T47D (cell line): ENCODE data around the gene C11orf71.

Experiments
- DNase-seq, 2 experiments: peaks; one replicate each; pipeline versions ENCODE4 v3.0.0 to v3.0.0-alpha.2; 2011 to 2012; ENCODE audit warnings: low read depth in 1 of 2, low spot score in 1 of 2
- JUND ChIP-seq: IDR thresholded peaks from 2 replicates; pipeline ENCODE4 v1.6.1; 2012; ENCODE audit warnings: low read depth
- in situ Hi-C: cut with HindIII; loops from 2 replicates; pipeline ENCODE4 v1.10.0; 2016; ENCODE audit warnings: low sequenced_read_pairs, low pct_unique_long_range_greater_than_20kb

Gene C11orf71

GRCh38 chr11:114433376-114433775 lies 33.1 kb upstream of the C11orf71 start:
- TF ChIP-seq JUND: no peak
- in situ Hi-C loops: no loop called here
- no peak for DNase-seq

DNA sequence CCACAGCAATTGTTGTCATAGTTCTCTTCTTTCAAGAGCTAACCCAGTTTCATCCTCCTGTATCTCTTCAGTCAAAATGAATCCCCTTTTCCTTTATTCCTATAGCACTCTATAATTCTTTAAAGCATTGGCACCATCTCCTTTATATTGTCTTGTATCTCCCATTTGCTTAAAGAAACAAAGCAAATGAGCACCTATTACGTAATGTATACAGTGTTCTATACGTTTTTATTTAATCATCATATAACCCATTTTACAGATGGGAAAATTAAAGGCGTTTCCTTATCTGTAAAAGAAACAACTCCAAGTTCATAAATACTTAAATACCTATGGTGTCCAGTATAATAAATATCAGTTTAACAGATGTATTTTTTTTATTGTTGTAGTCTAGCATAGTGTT lies 32.6 kb upstream of the C11orf71 start:
- TF ChIP-seq JUND: no peak
- DNase-seq: no peak
- in situ Hi-C loops: no loop called here

DNA sequence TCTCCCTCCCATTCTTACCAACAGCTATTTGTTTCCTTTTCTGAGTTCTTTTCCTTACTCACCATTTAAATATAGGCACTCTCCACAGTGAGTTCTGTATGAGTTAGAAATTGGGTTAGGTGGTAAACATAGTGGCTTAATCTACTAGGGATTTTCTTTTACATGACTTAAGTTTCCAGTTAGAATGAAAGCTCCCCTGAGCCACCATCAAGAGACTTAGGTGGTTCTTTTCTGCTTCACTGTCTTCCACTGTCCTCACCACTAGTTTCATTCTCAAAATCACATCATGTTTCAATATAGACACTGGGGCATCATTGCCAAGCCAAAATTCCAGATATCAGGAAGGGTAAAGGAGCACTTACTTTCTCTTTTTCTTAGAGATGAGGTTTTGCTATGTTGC lies 30.0 kb upstream of the C11orf71 start:
- in situ Hi-C loops: no loop called here
- DNase-seq: no peak
- no peak for TF ChIP-seq JUND

DNA sequence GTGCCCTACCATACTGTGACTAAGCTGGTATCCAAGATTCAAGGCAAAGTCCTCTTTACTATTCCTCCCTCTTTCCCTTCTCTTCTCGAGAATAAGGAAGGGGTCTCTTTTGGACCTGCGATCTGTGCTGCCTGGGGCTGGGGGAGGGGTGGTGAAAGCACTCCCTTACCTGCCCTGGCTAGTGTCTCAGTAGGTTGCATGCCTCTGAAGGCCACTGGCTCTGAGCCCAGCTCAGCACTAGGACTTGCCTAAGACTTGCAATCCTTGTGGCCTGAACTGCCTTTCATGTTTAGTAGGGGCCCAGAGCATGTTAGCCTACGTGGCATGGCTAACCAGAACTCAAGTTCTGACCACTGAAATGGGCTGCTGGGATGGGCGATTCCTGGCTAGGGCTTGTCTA lies 26.0 kb upstream of the C11orf71 start:
- in situ Hi-C loops: no loop called here
- peak in 1 of 2 experiments; percentile 20 for DNase-seq
- TF ChIP-seq JUND: no peak

GRCh38 chr11:114416441-114416961 lies 16.2 kb upstream of the C11orf71 start:
- no peak for TF ChIP-seq JUND
- DNase-seq: no peak
- in situ Hi-C loops: no loop called here

GRCh38 chr11:114413958-114414357 lies 13.6 kb upstream of the C11orf71 start:
- TF ChIP-seq JUND: no peak
- in situ Hi-C loops: no loop called here

DNA sequence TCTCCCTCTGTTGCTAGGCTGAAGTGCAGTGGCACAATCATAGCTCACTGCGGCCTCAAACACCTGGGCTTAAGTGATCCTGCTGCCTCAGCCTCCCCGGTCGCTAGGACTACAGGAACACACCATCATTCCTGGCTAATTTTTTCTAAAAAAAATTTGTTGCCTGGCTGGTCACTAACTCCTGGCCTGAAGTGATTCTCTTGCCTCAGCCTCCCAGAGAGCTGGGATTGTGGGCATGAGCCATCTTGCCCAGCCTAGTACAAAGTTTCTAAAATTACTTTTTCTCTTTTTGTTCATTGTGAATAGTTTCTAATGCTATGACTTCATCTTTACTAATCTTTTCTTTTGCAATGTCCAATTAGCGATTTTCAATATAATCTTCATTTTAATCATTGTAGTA lies 12.6 kb upstream of the C11orf71 start:
- no peak for TF ChIP-seq JUND
- no peak for DNase-seq
- in situ Hi-C loops: no loop called here

More at GRCh38 chr11:114413958-114414357, 13.6 kb upstream of the C11orf71 start:
- no peak for DNase-seq

DNA sequence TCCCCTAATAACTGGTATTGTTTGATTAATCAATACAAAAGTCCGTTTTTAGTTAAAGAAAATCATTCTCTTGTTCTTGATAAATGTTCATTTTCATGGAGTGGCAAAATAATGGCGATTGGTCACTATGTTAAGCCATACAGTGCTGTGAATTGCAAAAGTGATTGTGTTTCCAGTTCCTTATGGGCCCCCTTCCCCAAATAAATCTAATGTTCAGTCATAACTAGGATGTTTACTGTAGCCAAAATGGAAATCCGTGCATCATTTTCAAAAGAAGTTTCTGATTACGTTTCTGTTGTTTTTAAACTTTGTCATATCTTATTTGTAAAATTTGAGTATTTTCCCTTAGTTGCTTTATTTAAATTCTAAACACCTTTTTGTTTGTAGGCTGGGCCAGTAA lies 1.0 kb upstream of the C11orf71 start:
- TF ChIP-seq JUND: no peak
- in situ Hi-C loops: no loop called here
- DNase-seq: no peak

DNA sequence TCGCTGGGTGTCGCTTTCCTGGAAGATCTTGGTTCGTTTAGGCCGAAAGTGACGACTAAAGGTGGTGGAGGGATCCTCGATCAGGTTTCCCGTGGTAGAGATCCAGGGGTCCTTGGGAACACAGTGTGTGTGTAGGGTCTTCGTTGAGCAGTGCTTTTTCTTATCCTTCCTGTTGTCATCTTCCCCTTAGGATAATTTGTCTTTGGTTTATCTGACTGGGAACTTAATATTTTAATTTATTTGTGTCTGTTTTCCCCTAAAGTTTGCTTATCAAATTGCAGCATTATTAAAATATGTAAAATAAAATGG lies 558 bp upstream of the C11orf71 start:
- TF ChIP-seq JUND: no peak
- DNase-seq: no peak
- in situ Hi-C loops: no loop called here

GRCh38 chr11:114399490-114400215 lies 658 bp downstream of the C11orf71 start:
- in situ Hi-C loops: no loop called here
- no peak for TF ChIP-seq JUND
- DNase-seq: peak; percentile 41 to 72

DNA sequence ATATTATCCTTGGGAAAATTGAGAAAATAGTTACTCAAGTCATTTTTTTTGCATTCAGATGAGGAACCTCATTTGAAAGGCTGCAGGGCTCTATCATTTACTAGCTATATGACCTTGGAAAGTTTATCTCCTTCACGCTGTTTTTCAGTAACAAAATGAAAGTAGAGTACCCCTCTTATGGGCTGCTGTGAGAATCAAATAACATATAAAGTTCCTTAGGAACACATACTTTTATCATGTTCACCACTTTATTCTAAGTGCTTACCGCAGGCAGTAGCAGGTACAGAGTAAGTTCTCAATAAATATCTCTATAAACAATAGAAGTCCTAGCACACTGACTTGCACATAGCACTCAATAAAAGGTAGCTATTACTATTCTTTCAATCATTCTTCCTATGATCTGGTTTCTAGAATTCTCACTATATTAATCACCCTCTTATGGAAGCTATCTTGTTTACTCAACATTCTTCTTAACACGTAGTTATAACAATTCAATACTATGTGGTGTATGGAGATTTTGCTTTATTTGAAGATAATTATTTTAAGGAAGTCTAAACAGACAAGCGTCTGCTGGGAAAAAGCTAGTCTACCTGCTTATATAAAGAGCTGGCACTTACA lies 1.9 kb downstream of the C11orf71 start:
- no peak for DNase-seq
- in situ Hi-C loops: no loop called here
- no peak for TF ChIP-seq JUND

DNA sequence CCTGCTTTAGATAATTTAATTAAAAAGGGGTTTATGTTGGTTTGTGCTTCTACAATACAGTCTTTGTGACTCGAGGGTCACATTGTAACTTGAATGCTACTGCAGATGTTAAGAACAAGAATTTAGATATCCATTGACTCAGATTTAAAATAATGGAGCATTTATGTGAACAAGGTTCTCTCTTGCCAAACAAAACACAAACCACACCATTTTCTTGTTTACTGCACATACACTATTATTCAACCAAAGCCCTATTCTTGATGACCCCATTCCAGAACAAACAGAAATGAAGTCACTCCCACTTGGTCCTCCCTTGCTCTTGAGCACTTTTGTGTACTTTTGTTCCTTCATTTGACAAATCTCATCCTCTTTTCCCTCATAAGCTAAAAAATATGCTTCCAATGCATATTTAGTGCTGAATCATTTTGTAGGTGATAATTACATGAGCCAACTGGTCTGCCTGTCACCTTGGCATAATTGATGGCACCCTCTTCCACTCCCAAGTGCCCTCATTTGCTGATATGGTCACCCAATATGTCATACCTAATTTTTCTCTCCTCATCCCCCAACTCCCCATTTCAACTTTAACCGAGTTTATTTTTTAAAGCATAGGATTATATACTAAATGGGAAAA lies 2.8 kb downstream of the C11orf71 start:
- in situ Hi-C loops: no loop called here
- no peak for DNase-seq
- no peak for TF ChIP-seq JUND

DNA sequence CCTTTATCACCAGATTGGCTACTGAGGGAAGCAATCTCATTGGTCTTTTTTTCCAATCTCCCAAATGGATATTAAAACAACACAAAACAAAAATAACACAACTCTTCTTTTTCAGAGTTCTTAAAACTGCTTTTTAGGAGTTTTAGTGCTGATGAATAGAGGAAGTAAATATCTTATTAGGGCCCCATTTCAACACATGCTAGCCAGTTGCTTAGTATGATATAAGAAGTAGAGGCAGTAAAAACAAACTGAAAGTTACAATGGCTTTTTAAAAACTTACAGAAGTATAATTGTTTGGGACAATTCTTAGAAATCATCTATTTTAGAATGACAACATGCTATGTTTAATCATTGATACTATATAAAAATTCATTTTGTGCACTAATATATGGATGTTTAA lies 3.4 kb downstream of the C11orf71 start:
- TF ChIP-seq JUND: no peak
- no peak for DNase-seq
- in situ Hi-C loops: no loop called here
